K562 (cell line): ENCODE data around the gene DNASE2. TPM values are rescaled to one million over a fixed set of nuclear protein-coding genes. Genes with fewer than 3 reads are reported as not detected.

Experiments used
- CREB1 ChIP-seq, 2 experiments: sonication (generic) in 1 of 2; formaldehyde crosslinking in 1 of 2; IDR thresholded peaks; 2 replicates each; pipeline versions ENCODE4 v1.6.1 to v1.8.0; 2012 to 2022; ENCODE audit warnings: inconsistent platforms in 1 of 2, mild to moderate bottlenecking in 1 of 2, missing genetic modification reagents in 1 of 2, moderate library complexity in 1 of 2
- ETV5 ChIP-seq: sonication (generic); formaldehyde crosslinking; IDR thresholded peaks from 2 replicates; pipeline ENCODE4 v1.4.0; 2020; ENCODE audit warnings: low read depth, mild to moderate bottlenecking, missing genetic modification reagents
- FOXM1 ChIP-seq, 2 experiments: fragments of 450-650 bp in 1 of 2; sonication (generic) in 1 of 2; formaldehyde crosslinking in 1 of 2; IDR thresholded peaks; 2 replicates each; pipeline versions ENCODE4 v1.6.1 to v1.9.0; 2017 to 2022; ENCODE audit warnings: low read depth in 2 of 2, mild to moderate bottlenecking in 2 of 2, missing genetic modification reagents in 1 of 2, moderate library complexity in 1 of 2
- HNRNPLL ChIP-seq: fragments of 200-400 bp; formaldehyde crosslinking; IDR thresholded peaks from 2 replicates; pipeline ENCODE4 v1.6.1; 2017; ENCODE audit warnings: low read length, low read depth, mild to moderate bottlenecking; ENCODE audit not compliant: poor library complexity, severe bottlenecking
- JUND ChIP-seq, 2 experiments: IDR thresholded peaks; 2 replicates in 1 of 2; 3 replicates in 1 of 2; pipeline ENCODE4 v1.6.1; 2011; ENCODE audit warnings: borderline replicate concordance in 2 of 2, low read depth in 2 of 2, low read length in 2 of 2, improper control_type of control experiment in 1 of 2, missing biosample characterization in 1 of 2, missing genetic modification characterization in 1 of 2, missing genetic modification reagents in 1 of 2
- KLF13 ChIP-seq: fragments of 450-650 bp; IDR thresholded peaks from 2 replicates; pipeline ENCODE4 v1.6.1; 2016; ENCODE audit warnings: missing genetic modification characterization, low read depth, mild to moderate bottlenecking, missing compliant biosample characterization, moderate library complexity, borderline replicate concordance
- NFYB ChIP-seq: IDR thresholded peaks from 2 replicates; pipeline ENCODE4 v1.6.1; 2011; ENCODE audit warnings: mild to moderate bottlenecking, moderate library complexity; ENCODE audit not compliant: insufficient read length; ENCODE audit errors: extremely low read depth
- POLR2A ChIP-seq: fragments of 450-650 bp; conservative IDR thresholded peaks from 2 replicates; pipeline ENCODE4 v1.6.1; 2016
- POLR3A ChIP-seq: IDR thresholded peaks from 2 replicates; pipeline ENCODE4 v1.6.1; 2011; ENCODE audit warnings: borderline replicate concordance, mild to moderate bottlenecking, moderate library complexity; ENCODE audit not compliant: insufficient read length, insufficient read depth; ENCODE audit errors: extremely low read depth
- SRSF7 ChIP-seq: fragments of 200-400 bp; formaldehyde crosslinking; optimal IDR thresholded peaks from 2 replicates; pipeline ENCODE3; 2017; ENCODE audit warnings: mild to moderate bottlenecking, low read depth, low read length
- TEAD2 ChIP-seq: fragments of 450-650 bp; IDR thresholded peaks from 2 replicates; pipeline ENCODE4 v1.6.1; 2016; ENCODE audit warnings: missing genetic modification characterization, control low read depth, missing compliant biosample characterization
- U2AF1 ChIP-seq: fragments of 200-400 bp; formaldehyde crosslinking; optimal IDR thresholded peaks from 2 replicates; pipeline ENCODE3; 2017; ENCODE audit warnings: mild to moderate bottlenecking, low read depth, low read length, moderate library complexity
- ZC3H11A ChIP-seq: IDR thresholded peaks from 2 replicates; pipeline ENCODE4 v1.6.1; 2012; ENCODE audit warnings: low read depth, low read length, improper control_type of control experiment
- ZC3H8 ChIP-seq: fragments of 450-650 bp; IDR thresholded peaks from 2 replicates; pipeline ENCODE4 v1.6.1; 2017
- ZNF184 ChIP-seq: sonication (generic); formaldehyde crosslinking; IDR thresholded peaks from 2 replicates; pipeline ENCODE4 v1.5.0; 2020; ENCODE audit warnings: missing genetic modification reagents
- ZNF778 ChIP-seq: fragments of 450-650 bp; formaldehyde crosslinking; IDR thresholded peaks from 2 replicates; pipeline ENCODE4 v1.4.0; 2020; ENCODE audit warnings: mild to moderate bottlenecking, moderate library complexity
- polyA plus RNA-seq, 8 experiments: library from polyadenylated mRNA; depleted of rRNA in 4 of 8; stranded (reverse) in 5 of 8; unstranded in 3 of 8; fragments of >200 nt; fragmentation: Nextera tagmentation in 2 of 8; fragmentation: Illumina TruSeq in 1 of 8; extraction: Ambion mirVana in 2 of 8; extraction: Trizol in 1 of 8; gene quantifications; 2 replicates each; pipeline versions ENCODE4 v1.2.1 to v1.2.3, GENCODE V29; 2011 to 2014; ENCODE audit warnings: inconsistent platforms in 1 of 8, missing spikeins in 1 of 8
- total RNA-seq, 7 experiments: library from RNA; depleted of rRNA in 6 of 7; stranded (reverse); fragments of >200 nt in 6 of 7; fragmentation: Illumina TruSeq in 2 of 7; extraction: Trizol in 2 of 7; gene quantifications; 2 replicates each; pipeline versions ENCODE4 v1.2.1 to v1.2.3, GENCODE V29; 2011 to 2021; ENCODE audit warnings: low replicate concordance in 1 of 7
- TF ChIP-seq, protein P1 (sequence below): sonication (generic); formaldehyde crosslinking; IDR thresholded peaks from 2 replicates; pipeline ENCODE4 v1.8.1; 2023; ENCODE audit warnings: mild to moderate bottlenecking, missing genetic modification reagents
- TF ChIP-seq, protein P2 (sequence below): sonication (generic); IDR thresholded peaks from 2 replicates; pipeline ENCODE4 v1.6.1; 2016
- TF ChIP-seq, protein P3 (sequence below): fragments of 450-650 bp; formaldehyde crosslinking; IDR thresholded peaks from 2 replicates; pipeline ENCODE4 v1.4.0; 2020; ENCODE audit warnings: mild to moderate bottlenecking, moderate library complexity
- TF ChIP-seq, protein P4 (sequence below): sonication (generic); formaldehyde crosslinking; IDR thresholded peaks from 2 replicates; pipeline ENCODE4 v1.8.0; 2022; ENCODE audit warnings: mild to moderate bottlenecking, missing genetic modification reagents

The DNASE2 gene
- total and polyA plus RNA-seq, 9 of the 15 experiments (the other 6 are each of a cell fraction or from before 2014, with no cell fraction given), result 4.4 to 27.0 (median 20.2) TPM

DNA sequence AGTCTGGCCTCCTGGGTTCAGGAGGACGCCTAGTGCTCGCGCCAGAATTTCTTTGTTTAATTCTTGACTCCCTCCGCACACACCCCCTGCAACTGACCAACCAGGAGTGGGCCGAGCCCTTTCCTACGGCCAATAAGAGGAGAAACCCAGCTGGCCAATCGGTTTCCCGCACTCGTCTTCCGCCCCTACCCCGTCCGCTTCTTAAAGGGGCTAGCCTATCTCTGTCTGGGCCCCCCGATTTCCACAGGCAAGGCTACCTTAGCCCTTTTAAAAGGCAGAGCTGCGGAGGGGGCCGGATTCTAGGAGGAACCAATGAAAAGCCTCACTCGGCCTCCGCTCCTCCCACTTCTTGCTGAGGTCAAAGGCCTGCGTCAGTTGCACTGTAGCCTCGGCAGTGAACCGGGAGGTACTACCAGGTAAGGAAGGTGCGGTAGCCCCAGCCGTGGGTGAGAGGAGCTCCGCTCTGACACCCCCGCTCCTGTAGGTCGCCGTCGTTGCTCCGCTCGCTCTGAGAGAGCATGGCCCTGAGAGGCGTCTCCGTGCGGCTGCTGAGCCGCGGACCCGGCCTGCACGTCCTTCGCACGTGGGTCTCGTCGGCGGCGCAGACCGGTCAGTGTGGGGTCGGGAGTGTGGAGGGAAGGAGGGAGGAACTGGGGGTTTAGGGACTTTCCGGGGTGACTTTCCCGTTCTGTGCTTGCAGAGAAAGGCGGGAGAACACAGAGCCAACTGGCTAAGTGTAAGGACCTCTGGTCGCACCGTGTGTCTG, 9.7 kb upstream of the DNASE2 start, which contains the start of gene GCDH (continued):
- TF ChIP-seq POLR3A (no peak), NFYB (peak; percentile 50), ZNF778 (CRISPR knock-in tag) (no peak), JUND (IDR thresholded peaks at IDR 0.05; ENCODE audit: borderline replicate concordance, low read depth, low read length) (peak; percentile 94), JUND (tag; IDR thresholded peaks at IDR 0.05; ENCODE audit: borderline replicate concordance, low read depth, low read length) (no peak), FOXM1 (IDR thresholded peaks at IDR 0.05; ENCODE audit: low read depth) (peak; percentile 99), FOXM1 (CRISPR knock-in tag; IDR thresholded peaks at IDR 0.05; ENCODE audit: low read depth) (no peak), ZC3H11A (0 out of 2 replicates have a peak, but pooled peaks have one; percentile 70), SRSF7 (no peak), TEAD2 (tag) (no peak), U2AF1 (no peak), HNRNPLL (peak; percentile 68), ZNF184 (no peak), CREB1 (IDR thresholded peaks at IDR 0.05) (peak; percentile 93), CREB1 (CRISPR knock-in tag; IDR thresholded peaks at IDR 0.05) (peak; percentile 86), POLR2A (peak; percentile 82), ZC3H8 (no peak), KLF13 (tag) (0 out of 2 replicates have a peak, but pooled peaks have one; percentile 46), ETV5 (CRISPR knock-in tag) (no peak)
- TF ChIP-seq, protein P1, sequence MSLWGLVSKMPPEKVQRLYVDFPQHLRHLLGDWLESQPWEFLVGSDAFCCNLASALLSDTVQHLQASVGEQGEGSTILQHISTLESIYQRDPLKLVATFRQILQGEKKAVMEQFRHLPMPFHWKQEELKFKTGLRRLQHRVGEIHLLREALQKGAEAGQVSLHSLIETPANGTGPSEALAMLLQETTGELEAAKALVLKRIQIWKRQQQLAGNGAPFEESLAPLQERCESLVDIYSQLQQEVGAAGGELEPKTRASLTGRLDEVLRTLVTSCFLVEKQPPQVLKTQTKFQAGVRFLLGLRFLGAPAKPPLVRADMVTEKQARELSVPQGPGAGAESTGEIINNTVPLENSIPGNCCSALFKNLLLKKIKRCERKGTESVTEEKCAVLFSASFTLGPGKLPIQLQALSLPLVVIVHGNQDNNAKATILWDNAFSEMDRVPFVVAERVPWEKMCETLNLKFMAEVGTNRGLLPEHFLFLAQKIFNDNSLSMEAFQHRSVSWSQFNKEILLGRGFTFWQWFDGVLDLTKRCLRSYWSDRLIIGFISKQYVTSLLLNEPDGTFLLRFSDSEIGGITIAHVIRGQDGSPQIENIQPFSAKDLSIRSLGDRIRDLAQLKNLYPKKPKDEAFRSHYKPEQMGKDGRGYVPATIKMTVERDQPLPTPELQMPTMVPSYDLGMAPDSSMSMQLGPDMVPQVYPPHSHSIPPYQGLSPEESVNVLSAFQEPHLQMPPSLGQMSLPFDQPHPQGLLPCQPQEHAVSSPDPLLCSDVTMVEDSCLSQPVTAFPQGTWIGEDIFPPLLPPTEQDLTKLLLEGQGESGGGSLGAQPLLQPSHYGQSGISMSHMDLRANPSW (CRISPR knock-in tag), result 0 out of 2 replicates have a peak, but pooled peaks have one; percentile 59
- TF ChIP-seq, protein P2, sequence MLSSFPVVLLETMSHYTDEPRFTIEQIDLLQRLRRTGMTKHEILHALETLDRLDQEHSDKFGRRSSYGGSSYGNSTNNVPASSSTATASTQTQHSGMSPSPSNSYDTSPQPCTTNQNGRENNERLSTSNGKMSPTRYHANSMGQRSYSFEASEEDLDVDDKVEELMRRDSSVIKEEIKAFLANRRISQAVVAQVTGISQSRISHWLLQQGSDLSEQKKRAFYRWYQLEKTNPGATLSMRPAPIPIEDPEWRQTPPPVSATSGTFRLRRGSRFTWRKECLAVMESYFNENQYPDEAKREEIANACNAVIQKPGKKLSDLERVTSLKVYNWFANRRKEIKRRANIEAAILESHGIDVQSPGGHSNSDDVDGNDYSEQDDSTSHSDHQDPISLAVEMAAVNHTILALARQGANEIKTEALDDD, result no peak
- TF ChIP-seq, protein P3, sequence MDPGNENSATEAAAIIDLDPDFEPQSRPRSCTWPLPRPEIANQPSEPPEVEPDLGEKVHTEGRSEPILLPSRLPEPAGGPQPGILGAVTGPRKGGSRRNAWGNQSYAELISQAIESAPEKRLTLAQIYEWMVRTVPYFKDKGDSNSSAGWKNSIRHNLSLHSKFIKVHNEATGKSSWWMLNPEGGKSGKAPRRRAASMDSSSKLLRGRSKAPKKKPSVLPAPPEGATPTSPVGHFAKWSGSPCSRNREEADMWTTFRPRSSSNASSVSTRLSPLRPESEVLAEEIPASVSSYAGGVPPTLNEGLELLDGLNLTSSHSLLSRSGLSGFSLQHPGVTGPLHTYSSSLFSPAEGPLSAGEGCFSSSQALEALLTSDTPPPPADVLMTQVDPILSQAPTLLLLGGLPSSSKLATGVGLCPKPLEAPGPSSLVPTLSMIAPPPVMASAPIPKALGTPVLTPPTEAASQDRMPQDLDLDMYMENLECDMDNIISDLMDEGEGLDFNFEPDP (CRISPR knock-in tag), result no peak
- TF ChIP-seq, protein P4, sequence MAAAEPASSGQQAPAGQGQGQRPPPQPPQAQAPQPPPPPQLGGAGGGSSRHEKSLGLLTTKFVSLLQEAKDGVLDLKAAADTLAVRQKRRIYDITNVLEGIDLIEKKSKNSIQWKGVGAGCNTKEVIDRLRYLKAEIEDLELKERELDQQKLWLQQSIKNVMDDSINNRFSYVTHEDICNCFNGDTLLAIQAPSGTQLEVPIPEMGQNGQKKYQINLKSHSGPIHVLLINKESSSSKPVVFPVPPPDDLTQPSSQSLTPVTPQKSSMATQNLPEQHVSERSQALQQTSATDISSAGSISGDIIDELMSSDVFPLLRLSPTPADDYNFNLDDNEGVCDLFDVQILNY (CRISPR knock-in tag), result 0 out of 2 replicates have a peak, but pooled peaks have one; percentile 58
